ENCODE results near the gene COQ8A.

DNA sequence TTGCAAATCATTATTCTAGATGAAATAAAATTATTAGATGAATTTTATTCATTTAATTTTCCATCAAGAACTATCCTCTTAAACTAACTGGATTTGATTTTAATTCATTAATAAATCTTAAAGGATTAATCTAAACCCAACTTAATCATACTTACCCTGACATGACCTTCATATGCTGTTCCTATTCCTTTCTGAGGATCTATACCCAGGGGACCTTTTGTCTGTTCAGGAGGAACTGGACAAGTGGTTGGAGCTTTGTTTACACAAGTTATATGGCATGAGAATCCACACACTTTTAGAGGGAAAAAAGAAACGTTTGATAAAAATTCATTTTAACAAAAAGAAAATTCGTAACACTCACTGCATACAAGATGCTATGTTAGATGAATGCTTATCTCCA, 95.2 kb downstream of the COQ8A start:
- TF ChIP-seq, protein P1, sequence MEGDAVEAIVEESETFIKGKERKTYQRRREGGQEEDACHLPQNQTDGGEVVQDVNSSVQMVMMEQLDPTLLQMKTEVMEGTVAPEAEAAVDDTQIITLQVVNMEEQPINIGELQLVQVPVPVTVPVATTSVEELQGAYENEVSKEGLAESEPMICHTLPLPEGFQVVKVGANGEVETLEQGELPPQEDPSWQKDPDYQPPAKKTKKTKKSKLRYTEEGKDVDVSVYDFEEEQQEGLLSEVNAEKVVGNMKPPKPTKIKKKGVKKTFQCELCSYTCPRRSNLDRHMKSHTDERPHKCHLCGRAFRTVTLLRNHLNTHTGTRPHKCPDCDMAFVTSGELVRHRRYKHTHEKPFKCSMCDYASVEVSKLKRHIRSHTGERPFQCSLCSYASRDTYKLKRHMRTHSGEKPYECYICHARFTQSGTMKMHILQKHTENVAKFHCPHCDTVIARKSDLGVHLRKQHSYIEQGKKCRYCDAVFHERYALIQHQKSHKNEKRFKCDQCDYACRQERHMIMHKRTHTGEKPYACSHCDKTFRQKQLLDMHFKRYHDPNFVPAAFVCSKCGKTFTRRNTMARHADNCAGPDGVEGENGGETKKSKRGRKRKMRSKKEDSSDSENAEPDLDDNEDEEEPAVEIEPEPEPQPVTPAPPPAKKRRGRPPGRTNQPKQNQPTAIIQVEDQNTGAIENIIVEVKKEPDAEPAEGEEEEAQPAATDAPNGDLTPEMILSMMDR (IDR thresholded peaks at IDR 0.05) = no peak
- no peak for TF ChIP-seq EZH2 (IDR thresholded peaks at IDR 0.05)
- no peak for TF ChIP-seq EZH2phosphoT487 (IDR thresholded peaks at IDR 0.05)
